ENCODE results near the gene COL4A3.

The COL4A3 gene

GRCh38 chr2:227188292-227188691 lies 23.9 kb downstream of the COL4A3 start:
- Histone ChIP-seq H3K27ac (ENCODE audit: low read length) (no peak overlapping the region), H3K9ac (ENCODE audit: low read length) (no peak overlapping the region), H3K9me3 (ENCODE audit: control insufficient read depth, low read depth, low read length) (no peaks in the 10 kb centered on the region), H3K4me3 (ENCODE audit: low read length) (no peak overlapping the region), H3K4me1 (ENCODE audit: control insufficient read depth, low read depth, low read length) (peaks cover 25% of the 10 kb centered on the region), H3K27me3 (ENCODE audit: control insufficient read depth, insufficient read depth, low read length) (no peaks in the 10 kb centered on the region), H3K36me3 (ENCODE audit: control insufficient read depth, low read depth, low read length) (no peaks in the 10 kb centered on the region)

GRCh38 chr2:227191367-227191766 lies 26.9 kb downstream of the COL4A3 start:
- Histone ChIP-seq H3K9ac (ENCODE audit: low read length) (no peak overlapping the region), H3K36me3 (ENCODE audit: control insufficient read depth, low read depth, low read length) (no peaks in the 10 kb centered on the region), H3K27me3 (ENCODE audit: control insufficient read depth, insufficient read depth, low read length) (no peaks in the 10 kb centered on the region), H3K4me1 (ENCODE audit: control insufficient read depth, low read depth, low read length) (peaks cover 20% of the 10 kb centered on the region), H3K27ac (ENCODE audit: low read length) (no peak overlapping the region), H3K9me3 (ENCODE audit: control insufficient read depth, low read depth, low read length) (no peaks in the 10 kb centered on the region), H3K4me3 (ENCODE audit: low read length) (no peak overlapping the region)

- peaks cover 20% of the 10 kb centered on the region for H3K4me1 ChIP-seq (ENCODE audit: control insufficient read depth, low read depth, low read length)
- no peaks in the 10 kb centered on the region for H3K9me3 ChIP-seq (ENCODE audit: control insufficient read depth, low read depth, low read length)
- H3K4me3 ChIP-seq (ENCODE audit: low read length) = no peak overlapping the region
- H3K9ac ChIP-seq (ENCODE audit: low read length) = no peak overlapping the region
- H3K27ac ChIP-seq (ENCODE audit: low read length) = no peak overlapping the region
- no peaks in the 10 kb centered on the region for H3K36me3 ChIP-seq (ENCODE audit: control insufficient read depth, low read depth, low read length)
- H3K27me3 ChIP-seq (ENCODE audit: control insufficient read depth, insufficient read depth, low read length) = no peaks in the 10 kb centered on the region
Measured at GRCh38 chr2:227192491-227192890, 28.1 kb downstream of the COL4A3 start.

- Histone ChIP-seq H3K27ac (ENCODE audit: low read length) (no peak overlapping the region), H3K9me3 (ENCODE audit: control insufficient read depth, low read depth, low read length) (no peaks in the 10 kb centered on the region), H3K9ac (ENCODE audit: low read length) (no peak overlapping the region), H3K4me1 (ENCODE audit: control insufficient read depth, low read depth, low read length) (peaks cover 8% of the 10 kb centered on the region), H3K36me3 (ENCODE audit: control insufficient read depth, low read depth, low read length) (no peaks in the 10 kb centered on the region), H3K27me3 (ENCODE audit: control insufficient read depth, insufficient read depth, low read length) (no peaks in the 10 kb centered on the region), H3K4me3 (ENCODE audit: low read length) (no peak overlapping the region)
Measured at GRCh38 chr2:227194219-227194618, 29.8 kb downstream of the COL4A3 start.

- Histone ChIP-seq H3K4me1 (ENCODE audit: control insufficient read depth, low read depth, low read length) (no peaks in the 10 kb centered on the region), H3K27me3 (ENCODE audit: control insufficient read depth, insufficient read depth, low read length) (peaks cover 2% of the 10 kb centered on the region), H3K9me3 (ENCODE audit: control insufficient read depth, low read depth, low read length) (no peaks in the 10 kb centered on the region), H3K4me3 (ENCODE audit: low read length) (no peak overlapping the region), H3K9ac (ENCODE audit: low read length) (no peak overlapping the region), H3K36me3 (ENCODE audit: control insufficient read depth, low read depth, low read length) (no peaks in the 10 kb centered on the region), H3K27ac (ENCODE audit: low read length) (no peak overlapping the region)
Measured at GRCh38 chr2:227198866-227199265, 34.4 kb downstream of the COL4A3 start.

- H3K36me3 ChIP-seq (ENCODE audit: control insufficient read depth, low read depth, low read length) = no peaks in the 10 kb centered on the region
- H3K9me3 ChIP-seq (ENCODE audit: control insufficient read depth, low read depth, low read length) = no peaks in the 10 kb centered on the region
- H3K4me3 ChIP-seq (ENCODE audit: low read length) = no peak overlapping the region
- H3K4me1 ChIP-seq (ENCODE audit: control insufficient read depth, low read depth, low read length) = no peaks in the 10 kb centered on the region
- H3K27me3 ChIP-seq (ENCODE audit: control insufficient read depth, insufficient read depth, low read length) = peaks cover 26% of the 10 kb centered on the region
- H3K27ac ChIP-seq (ENCODE audit: low read length) = no peak overlapping the region
- no peak overlapping the region for H3K9ac ChIP-seq (ENCODE audit: low read length)
Measured at GRCh38 chr2:227201771-227202170, 37.3 kb downstream of the COL4A3 start.

- H3K4me3 ChIP-seq (ENCODE audit: low read length) = no peak overlapping the region
Measured at GRCh38 chr2:227204452-227204851, 40.0 kb downstream of the COL4A3 start.

GRCh38 chr2:227205701-227206100 lies 41.3 kb downstream of the COL4A3 start:
- H3K27ac ChIP-seq (ENCODE audit: low read length) = no peak overlapping the region
- peaks cover 5% of the 10 kb centered on the region for H3K4me1 ChIP-seq (ENCODE audit: control insufficient read depth, low read depth, low read length)
- H3K4me3 ChIP-seq (ENCODE audit: low read length) = no peak overlapping the region
- no peaks in the 10 kb centered on the region for H3K36me3 ChIP-seq (ENCODE audit: control insufficient read depth, low read depth, low read length)
- no peak overlapping the region for H3K9ac ChIP-seq (ENCODE audit: low read length)
- peaks cover 64% of the 10 kb centered on the region for H3K27me3 ChIP-seq (ENCODE audit: control insufficient read depth, insufficient read depth, low read length)
- no peaks in the 10 kb centered on the region for H3K9me3 ChIP-seq (ENCODE audit: control insufficient read depth, low read depth, low read length)

More at GRCh38 chr2:227204452-227204851, 40.0 kb downstream of the COL4A3 start:
- Histone ChIP-seq H3K27ac (ENCODE audit: low read length) (no peak overlapping the region), H3K4me1 (ENCODE audit: control insufficient read depth, low read depth, low read length) (peaks cover 5% of the 10 kb centered on the region), H3K9me3 (ENCODE audit: control insufficient read depth, low read depth, low read length) (no peaks in the 10 kb centered on the region), H3K27me3 (ENCODE audit: control insufficient read depth, insufficient read depth, low read length) (peaks cover 52% of the 10 kb centered on the region), H3K36me3 (ENCODE audit: control insufficient read depth, low read depth, low read length) (no peaks in the 10 kb centered on the region), H3K9ac (ENCODE audit: low read length) (no peak overlapping the region)

- Histone ChIP-seq H3K4me1 (ENCODE audit: control insufficient read depth, low read depth, low read length) (peaks cover 5% of the 10 kb centered on the region), H3K36me3 (ENCODE audit: control insufficient read depth, low read depth, low read length) (no peaks in the 10 kb centered on the region), H3K27ac (ENCODE audit: low read length) (no peak overlapping the region), H3K9ac (ENCODE audit: low read length) (no peak overlapping the region), H3K27me3 (ENCODE audit: control insufficient read depth, insufficient read depth, low read length) (peaks cover 69% of the 10 kb centered on the region), H3K4me3 (ENCODE audit: low read length) (no peak overlapping the region), H3K9me3 (ENCODE audit: control insufficient read depth, low read depth, low read length) (no peaks in the 10 kb centered on the region)
Measured at GRCh38 chr2:227206406-227206805, 42.0 kb downstream of the COL4A3 start.

GRCh38 chr2:227207573-227207972 lies 43.1 kb downstream of the COL4A3 start:
- Histone ChIP-seq H3K27me3 (ENCODE audit: control insufficient read depth, insufficient read depth, low read length) (peaks cover 69% of the 10 kb centered on the region), H3K4me1 (ENCODE audit: control insufficient read depth, low read depth, low read length) (peaks cover 5% of the 10 kb centered on the region), H3K4me3 (ENCODE audit: low read length) (no peak overlapping the region), H3K9me3 (ENCODE audit: control insufficient read depth, low read depth, low read length) (no peaks in the 10 kb centered on the region), H3K9ac (ENCODE audit: low read length) (no peak overlapping the region), H3K27ac (ENCODE audit: low read length) (no peak overlapping the region), H3K36me3 (ENCODE audit: control insufficient read depth, low read depth, low read length) (no peaks in the 10 kb centered on the region)

- Histone ChIP-seq H3K9ac (ENCODE audit: low read length) (no peak overlapping the region), H3K4me3 (ENCODE audit: low read length) (no peak overlapping the region), H3K9me3 (ENCODE audit: control insufficient read depth, low read depth, low read length) (no peaks in the 10 kb centered on the region), H3K27ac (ENCODE audit: low read length) (no peak overlapping the region), H3K4me1 (ENCODE audit: control insufficient read depth, low read depth, low read length) (no peaks in the 10 kb centered on the region), H3K27me3 (ENCODE audit: control insufficient read depth, insufficient read depth, low read length) (peaks cover 18% of the 10 kb centered on the region), H3K36me3 (ENCODE audit: control insufficient read depth, low read depth, low read length) (no peaks in the 10 kb centered on the region)
Measured at GRCh38 chr2:227214622-227215041, 50.2 kb downstream of the COL4A3 start.

- Histone ChIP-seq H3K4me3 (ENCODE audit: low read length) (no peak overlapping the region), H3K9ac (ENCODE audit: low read length) (no peak overlapping the region)
Measured at GRCh38 chr2:227219312-227220105, 55.1 kb downstream of the COL4A3 start.

More at GRCh38 chr2:227219312-227220105, 55.1 kb downstream of the COL4A3 start:
- H3K27me3 ChIP-seq (ENCODE audit: control insufficient read depth, insufficient read depth, low read length) = peaks cover 3% of the 10 kb centered on the region
- H3K9me3 ChIP-seq (ENCODE audit: control insufficient read depth, low read depth, low read length) = no peaks in the 10 kb centered on the region
- no peaks in the 10 kb centered on the region for H3K36me3 ChIP-seq (ENCODE audit: control insufficient read depth, low read depth, low read length)
- H3K4me1 ChIP-seq (ENCODE audit: control insufficient read depth, low read depth, low read length) = no peaks in the 10 kb centered on the region
- H3K27ac ChIP-seq (ENCODE audit: low read length) = no peak overlapping the region

All from iPS-18a (cell line).